Measurements from ENCODE around the gene GNLY.

Gene GNLY

DNA sequence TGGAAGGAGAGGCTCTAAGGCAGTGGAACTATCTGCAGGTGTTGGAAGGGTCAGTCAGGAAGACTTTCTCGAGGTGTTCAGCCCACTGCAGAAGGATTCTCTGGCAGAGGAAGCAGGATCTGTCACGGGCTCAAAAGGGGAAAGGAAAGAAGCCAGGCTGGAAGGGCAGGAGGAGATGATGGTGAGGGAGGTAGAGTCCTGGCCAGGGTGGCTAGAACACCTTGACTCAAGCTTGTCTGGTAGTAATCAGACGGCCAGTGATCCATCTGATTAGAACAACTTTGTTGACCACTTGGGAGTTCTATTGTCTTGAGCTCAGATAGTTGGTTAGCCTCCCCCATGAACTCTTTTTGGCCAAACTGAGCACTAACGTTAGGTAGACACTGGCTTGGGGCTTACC, 49.9 kb downstream of the GNLY start:
- DNase-seq (ENCODE audit: low read depth in 2 of 2): no peak

DNA sequence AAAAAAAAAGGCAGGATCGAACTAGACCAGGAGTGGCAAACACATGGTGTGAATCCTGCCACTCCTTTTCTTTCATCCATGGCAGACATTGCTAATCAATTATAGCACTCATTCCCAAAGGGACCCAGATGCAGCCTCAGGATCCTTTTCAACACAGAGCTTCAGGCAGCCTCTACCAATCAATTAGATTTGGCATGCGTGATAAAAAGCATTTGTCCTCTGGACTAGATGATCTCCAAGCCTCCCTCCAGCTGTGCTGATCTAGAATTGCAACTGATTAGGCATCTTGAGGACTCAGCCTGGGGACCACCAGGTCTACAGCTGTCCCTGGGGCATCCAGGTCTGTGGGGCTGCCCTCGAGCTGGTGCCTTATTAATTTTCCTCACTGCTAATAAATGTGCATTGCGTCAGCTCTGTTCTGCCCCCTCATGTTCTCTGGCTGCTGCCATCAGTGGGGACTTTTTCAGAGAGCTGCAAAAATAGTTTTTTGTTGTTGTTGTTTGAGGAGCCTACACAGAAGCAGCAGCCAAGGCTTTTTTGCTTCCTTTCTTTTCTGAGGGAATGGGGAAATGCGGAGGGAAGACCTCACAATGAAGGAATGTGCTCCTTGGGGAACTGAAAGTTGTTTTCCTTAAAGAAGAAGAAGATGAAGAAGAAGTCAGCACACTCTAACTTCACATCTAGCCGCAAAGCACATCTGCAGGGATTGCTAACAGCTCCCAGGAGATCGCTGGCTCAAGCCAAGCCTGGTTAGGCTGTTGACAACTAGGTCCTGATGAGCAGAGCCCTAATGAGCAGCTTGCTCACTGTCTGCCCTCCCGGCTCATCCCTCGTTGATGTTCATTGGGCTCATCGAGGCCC, 50.8 kb downstream of the GNLY start:
- no peak for DNase-seq (ENCODE audit: low read depth in 2 of 2)

DNA sequence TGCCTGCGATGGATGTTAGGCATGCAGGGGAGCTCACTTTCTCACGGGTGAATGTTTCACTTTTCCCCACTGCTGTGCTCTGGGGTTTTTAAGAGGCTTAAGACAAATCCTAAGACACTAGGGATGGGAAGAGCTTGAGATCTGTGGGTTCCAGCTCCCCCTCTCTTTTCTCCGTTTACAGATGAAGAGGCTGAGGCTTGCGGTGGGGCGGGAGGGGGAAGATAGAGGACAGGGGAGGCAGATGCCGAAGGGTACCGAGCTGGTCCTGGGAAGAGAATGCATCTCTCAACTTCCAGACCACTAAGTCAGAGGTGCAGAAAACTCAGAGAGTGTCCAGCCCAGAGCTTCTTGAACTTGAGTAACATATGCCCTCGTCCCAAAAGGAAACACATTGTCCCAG, 51.5 kb downstream of the GNLY start:
- no peak for DNase-seq (ENCODE audit: low read depth in 2 of 2)

DNA sequence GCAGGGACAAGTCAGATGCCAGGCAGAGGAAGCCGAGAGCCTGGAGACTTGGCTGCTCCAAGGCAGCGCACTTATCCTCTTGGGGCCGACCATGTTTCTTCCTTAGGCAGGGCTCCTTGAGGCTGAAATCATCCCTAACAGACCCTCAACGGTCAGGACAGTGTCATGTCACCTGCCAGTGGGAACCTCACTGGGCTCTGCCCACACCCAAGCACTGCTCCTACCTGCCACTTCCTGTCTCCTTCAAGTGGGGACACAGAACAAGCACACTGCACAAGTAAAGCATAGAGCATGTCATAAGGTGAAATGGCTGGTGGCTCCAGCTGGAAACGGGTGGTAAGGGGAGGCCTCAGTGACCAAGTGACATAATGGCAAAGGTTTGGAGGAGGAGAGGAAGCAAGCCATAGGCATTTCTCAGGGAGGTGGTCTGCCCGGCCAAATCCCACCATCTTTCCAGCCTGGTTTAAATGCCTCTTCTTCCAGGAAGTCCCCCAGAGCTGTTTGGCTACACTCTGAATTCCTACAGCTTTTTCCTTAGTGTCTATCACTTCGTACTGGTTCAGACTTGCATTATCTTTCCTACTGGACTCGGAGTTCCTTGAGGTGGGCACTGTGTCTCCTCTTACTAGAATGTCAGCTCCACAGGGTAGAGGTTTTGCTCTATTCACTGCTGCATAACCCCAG, 52.3 kb downstream of the GNLY start:
- DNase-seq (ENCODE audit: low read depth in 2 of 2): no peak

DNA sequence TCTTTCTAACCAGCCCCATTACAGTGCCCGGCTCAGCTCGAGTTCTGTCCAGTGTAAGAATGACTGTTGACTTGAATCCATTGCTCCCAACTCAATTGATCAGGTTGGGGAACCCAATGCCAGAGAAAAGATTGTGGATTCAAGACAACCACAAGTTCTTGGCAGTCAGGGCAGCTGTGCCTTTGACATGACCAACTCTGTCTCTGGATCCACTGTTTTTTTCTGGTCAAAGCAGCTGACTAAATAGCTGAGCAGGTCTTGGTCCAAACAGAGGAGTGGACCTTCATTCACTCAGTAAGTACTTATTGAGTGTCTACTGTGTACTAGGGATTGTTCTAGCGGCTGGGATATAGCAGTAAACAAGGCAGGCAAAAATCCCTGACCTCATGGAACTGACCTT, 53.3 kb downstream of the GNLY start:
- DNase-seq (ENCODE audit: low read depth in 2 of 2): no peak

DNA sequence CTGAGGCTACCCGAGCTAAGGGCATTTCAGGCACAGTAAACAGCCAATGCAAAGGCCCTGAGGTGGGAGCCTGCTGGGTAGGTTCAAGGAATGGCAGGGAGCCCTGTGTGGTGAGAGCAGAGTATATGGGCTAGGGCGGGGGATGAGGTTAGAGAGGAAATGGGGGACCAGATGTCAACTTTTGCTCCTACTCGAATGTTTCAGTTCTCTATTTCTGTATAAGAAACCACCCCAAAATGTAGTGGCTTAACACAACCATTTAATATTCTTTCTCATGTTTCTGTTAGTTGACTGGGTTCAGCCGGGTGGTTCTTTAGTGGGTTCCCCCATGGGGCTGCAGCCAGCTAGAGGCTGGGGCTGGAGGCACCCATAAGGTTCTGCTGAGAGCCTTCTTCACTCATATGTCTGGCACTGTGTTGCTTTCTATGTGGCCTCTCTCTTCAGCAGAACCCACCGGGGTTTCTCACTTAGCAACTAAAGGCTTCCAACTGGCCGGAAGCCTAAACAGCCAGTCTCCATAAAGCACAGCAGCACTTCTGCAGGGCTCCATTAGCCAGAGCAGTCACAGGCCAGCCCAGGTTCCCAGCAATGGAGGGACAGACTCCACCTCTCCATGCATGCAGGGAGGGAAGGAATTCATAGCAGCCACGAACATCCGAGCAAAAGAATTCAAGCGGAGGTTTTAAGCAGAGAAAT, 54.0 kb downstream of the GNLY start:
- DNase-seq (ENCODE audit: low read depth in 2 of 2): no peak
